Esophagus mucosa (tissue), 1 donor: ENCODE measurements around the gene ZC3HAV1L. TPM values are rescaled to one million over a fixed set of nuclear protein-coding genes. Genes with fewer than 3 reads are reported as not detected.
"Not testable (repeated sequence)": the region's sequence is repeated elsewhere in the genome, so short reads cannot be mapped to it uniquely, and the experiment has no call there.

Experiments
- ATAC-seq: fragments of 200-7000 bp; cut with Tn5 transposase; one replicate; pipeline ENCODE4 v1.9.1; 2020
- total RNA-seq: library from RNA; stranded (reverse); gene quantifications from one replicate; pipeline ENCODE4 v1.2.4, GENCODE V29; 2023
- donor health status: DM: yes; HTN: yes; CAD: no.

The ZC3HAV1L gene
- total RNA-seq, 1 donor from 2014 or later, result 6.3 TPM

DNA sequence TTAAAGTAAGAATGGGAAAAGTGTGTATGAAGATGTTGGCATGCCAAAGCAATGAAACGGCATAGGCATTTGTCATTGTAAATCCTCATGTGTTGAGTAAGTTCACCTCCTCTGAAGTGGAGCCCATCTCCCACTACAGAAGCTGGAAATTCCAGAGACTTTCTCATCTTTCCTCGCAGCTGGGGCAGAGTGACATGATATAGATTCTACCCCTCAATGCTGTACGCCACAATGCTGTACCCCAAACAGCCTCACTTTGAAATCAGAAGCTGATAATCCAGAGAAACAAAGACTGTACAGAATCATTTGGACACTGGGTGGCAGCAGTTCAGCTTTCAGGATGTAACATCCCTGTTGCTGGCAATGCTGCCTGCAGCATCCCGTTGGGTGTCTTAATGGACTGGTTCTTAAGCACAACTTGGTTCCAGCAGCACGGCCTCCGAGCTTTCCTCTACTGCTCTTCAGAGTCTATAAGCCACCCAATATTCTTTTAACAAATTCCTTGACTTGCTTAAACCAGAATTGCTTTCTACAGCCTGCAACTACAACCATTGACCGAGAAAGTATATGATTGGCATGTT lies 18.8 kb downstream of the ZC3HAV1L start:
- peak; percentile 75 for ATAC-seq

DNA sequence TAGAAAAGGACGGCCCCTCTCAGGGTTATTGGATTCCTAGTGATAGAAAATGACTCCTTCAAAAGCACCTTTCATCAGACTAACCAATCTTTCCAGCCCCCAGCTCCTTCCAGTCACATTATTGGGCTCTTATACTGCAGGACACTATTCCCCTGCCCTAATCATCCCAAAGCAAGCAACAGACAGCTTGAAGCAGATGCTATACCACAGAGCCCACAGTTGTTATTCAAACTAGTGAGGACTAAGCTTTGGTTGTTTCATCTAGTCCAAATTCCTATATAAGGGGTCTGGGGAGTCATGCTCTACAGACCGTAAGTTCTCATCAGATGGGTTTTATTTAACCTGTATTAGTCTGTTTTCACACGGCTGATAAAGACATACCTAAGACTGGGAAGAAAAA lies 24.5 kb downstream of the ZC3HAV1L start:
- no peak for ATAC-seq

- no peak for ATAC-seq
Measured at GRCh38 chr7:139004321-139005090, 31.3 kb downstream of the ZC3HAV1L start.

DNA sequence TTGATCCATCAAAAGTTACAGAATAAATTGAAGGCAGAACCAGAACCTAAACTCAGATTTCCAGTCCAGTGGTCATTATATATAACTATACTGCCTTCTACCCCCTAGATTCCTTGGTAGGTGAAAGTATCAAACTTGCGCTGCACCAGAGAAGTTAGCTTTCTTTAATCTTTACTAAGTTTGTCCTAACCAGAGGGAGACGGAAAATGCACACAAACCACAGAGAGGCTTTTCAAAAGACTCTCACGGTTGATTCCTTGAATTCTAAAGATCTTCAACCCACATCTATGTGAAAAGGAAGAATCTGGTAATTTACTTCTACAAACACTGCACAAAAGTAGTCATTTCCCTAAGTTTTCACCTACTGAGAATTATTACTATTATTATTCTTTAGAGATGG lies 36.4 kb downstream of the ZC3HAV1L start:
- no peak for ATAC-seq

GRCh38 chr7:138992052-138992531 lies 43.8 kb downstream of the ZC3HAV1L start:
- no peak for ATAC-seq

DNA sequence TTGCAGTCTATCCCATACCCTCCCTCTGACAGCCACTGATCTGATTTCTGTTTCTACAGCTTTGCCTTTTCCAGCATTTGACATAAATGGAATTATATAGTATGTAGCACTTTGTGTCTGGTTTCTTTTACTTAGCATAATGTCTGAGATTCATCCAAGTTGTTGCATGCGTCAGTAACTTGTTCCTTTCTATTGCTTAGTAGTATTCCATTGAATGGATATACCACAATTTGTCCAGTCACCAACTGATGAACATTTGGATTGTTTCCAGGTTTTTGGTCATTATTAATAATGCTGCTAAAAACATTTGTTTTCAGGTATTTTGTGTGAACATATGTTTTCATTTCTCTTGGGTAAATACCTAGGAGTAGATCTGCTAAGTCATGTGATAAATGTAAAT lies 48.2 kb downstream of the ZC3HAV1L start:
- ATAC-seq, result no peak

GRCh38 chr7:138982204-138982623 lies 53.6 kb downstream of the ZC3HAV1L start:
- ATAC-seq, result peak; percentile 21

GRCh38 chr7:138981332-138982203 lies 54.3 kb downstream of the ZC3HAV1L start, which contains the start of gene KIAA1549:
Gene KIAA1549, minus strand, starts transcription at chr7:138981389. Its CDS starts 120 bp downstream, at chr7:138981269.
- ATAC-seq, result peak; percentile 77

- ATAC-seq, result no peak
Measured at GRCh38 chr7:138980563-138981291, 55.1 kb downstream of the ZC3HAV1L start.

- no peak for ATAC-seq
Measured at GRCh38 chr7:138979988-138980562, 55.8 kb downstream of the ZC3HAV1L start.

DNA sequence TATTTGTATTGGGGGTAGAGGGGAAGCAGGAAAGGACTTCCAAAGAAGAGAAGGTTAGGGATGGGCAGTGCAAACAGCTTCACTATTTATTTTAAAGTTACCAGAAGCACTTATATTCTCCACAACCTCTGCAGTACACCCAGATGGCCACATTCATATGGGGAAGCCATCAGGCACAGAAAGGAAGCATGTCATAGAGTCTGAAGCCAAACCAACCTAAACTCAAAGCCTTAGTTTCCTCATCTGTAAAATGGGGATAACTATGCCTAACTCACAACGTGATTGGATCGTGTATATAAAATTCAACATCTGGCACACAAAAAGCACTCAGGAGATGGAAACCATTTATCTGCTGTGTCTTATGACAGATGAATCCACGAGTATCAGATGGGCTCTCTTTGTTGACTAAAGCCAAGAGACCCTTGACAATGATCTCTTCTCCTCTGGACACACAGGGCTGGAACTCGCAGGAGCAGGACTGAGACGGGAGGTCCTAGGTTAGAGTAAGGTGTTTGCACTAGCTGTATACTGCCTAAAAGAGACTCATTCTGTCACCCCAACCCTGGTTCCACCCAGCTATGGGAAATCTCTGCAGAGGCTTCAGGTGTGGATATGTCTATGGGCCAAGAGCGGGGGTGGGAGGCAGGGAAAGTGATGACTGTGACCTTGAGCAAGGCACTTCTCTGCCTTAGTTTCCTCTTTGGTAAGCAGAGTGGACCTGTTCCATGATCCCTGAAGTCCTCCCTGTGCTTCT lies 56.4 kb downstream of the ZC3HAV1L start:
- ATAC-seq, result no peak

DNA sequence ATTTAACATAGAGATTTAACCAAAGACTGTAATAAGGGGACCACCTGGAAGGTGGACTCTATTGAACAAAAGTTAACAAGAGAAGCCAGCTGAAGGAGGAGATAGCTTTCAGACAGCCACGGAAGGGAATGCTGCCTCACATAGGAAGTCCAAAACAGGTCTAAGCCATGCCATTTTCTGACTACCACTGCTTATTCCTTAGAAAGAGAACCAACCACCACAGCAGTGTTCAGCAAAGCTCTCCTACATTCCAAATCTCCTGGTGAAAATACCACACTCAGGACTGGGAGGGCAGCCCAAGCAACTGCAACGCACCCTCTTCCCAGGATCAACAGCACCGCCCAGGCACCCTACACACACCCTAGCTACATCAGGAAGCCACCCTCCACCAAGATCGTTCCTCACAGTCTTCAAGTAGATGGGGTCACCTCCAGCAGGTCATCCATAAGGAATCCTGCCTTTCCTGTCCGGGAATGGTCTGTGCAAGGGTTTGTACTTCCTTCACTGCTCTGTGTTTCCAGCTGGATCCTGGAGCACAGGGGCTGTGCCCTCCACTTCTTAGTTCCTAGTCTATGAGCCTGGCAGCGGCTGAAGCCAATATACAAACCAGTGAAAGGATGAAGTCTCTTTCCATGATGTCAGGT lies 57.2 kb downstream of the ZC3HAV1L start:
- no peak for ATAC-seq

DNA sequence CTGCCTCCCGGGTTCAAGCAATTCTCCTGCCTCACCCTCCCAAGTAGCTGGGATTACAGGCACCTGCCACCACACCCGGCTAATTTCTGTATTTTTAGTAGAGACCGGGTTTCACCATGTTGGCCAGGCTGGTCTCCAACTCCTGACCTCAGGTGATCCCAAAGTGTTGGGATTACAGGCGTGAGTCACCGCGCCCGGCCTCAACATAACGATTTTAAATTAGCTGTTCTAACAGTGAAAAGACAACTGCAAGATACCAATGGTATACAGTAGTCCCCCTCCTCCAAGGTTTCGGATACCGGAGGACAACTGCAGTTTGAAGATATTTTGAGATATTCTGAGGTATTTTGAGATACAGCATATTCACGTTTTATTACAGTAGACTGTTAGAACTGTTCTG lies 59.7 kb downstream of the ZC3HAV1L start:
- ATAC-seq, result not testable (repeated sequence)

Other genes starting within 250 kb of the ZC3HAV1L start
- gene TMEM213, start 238.0 kb downstream of the ZC3HAV1L start, total RNA-seq, result not detected
- gene ATP6V0A4, start 237.8 kb downstream of the ZC3HAV1L start, total RNA-seq, result 1.6 TPM
- gene KIAA1549, start 54.7 kb downstream of the ZC3HAV1L start, total RNA-seq, result 0.20 TPM
- 21.8 TPM for gene ZC3HAV1, start 73.7 kb upstream of the ZC3HAV1L start, total RNA-seq
- gene UBN2, start 195.2 kb upstream of the ZC3HAV1L start, total RNA-seq, result 11.7 TPM